Calu3 (cell line): Measurements from ENCODE around the gene ATG4C. TPM values are rescaled to one million over a fixed set of nuclear protein-coding genes. Genes with fewer than 3 reads are reported as not detected.
A peak's percentile ranks its signal among the peaks of the same experiment; 100 is the strongest.
"Not testable (repeated sequence)": the region's sequence is repeated elsewhere in the genome, so short reads cannot be mapped to it uniquely, and the experiment has no call there.

Experiments used
- BruUV-seq: library from RNA; stranded (reverse); fragments of 400-500 nt; replicated peaks from 2 replicates; lab custom pipeline; 2021; lab: Mats Ljungman, UMichigan
- CTCF ChIA-PET: fragments of 300-600 bp; sonication (Branson Sonifier 250); formaldehyde crosslinking; loops from one replicate; lab custom pipeline; 2022; ENCODE audit warnings: antibody characterized with exemption; lab: Charles Lee
- DNase-seq: peaks from one replicate; pipeline ENCODE4 v3.0.0; 2022
- H3K27ac Mint-ChIP-seq: one replicate; pipeline ENCODE4 v1.8.0; 2022; ENCODE audit warnings: mixed read lengths; ENCODE audit not compliant: unreplicated experiment
- H3K27me3 Mint-ChIP-seq: one replicate; pipeline ENCODE4 v1.8.0; 2022; ENCODE audit warnings: mixed read lengths; ENCODE audit not compliant: unreplicated experiment
- H3K36me3 Mint-ChIP-seq: one replicate; pipeline ENCODE4 v1.8.0; 2022; ENCODE audit warnings: mild to moderate bottlenecking, moderate library complexity, mixed read lengths; ENCODE audit not compliant: insufficient read depth, unreplicated experiment
- H3K4me1 Mint-ChIP-seq: one replicate; pipeline ENCODE4 v1.8.0; 2022; ENCODE audit warnings: mild to moderate bottlenecking, low read depth, mixed read lengths; ENCODE audit not compliant: unreplicated experiment
- H3K4me3 Mint-ChIP-seq: one replicate; pipeline ENCODE4 v1.8.0; 2022; ENCODE audit warnings: mild to moderate bottlenecking, low read depth, moderate library complexity, mixed read lengths; ENCODE audit not compliant: unreplicated experiment
- H3K9me3 Mint-ChIP-seq: one replicate; pipeline ENCODE4 v1.8.0; 2022; ENCODE audit warnings: low read depth, mixed read lengths; ENCODE audit not compliant: unreplicated experiment
- CTCF ChIP-seq: fragments of 200-600 bp; IDR thresholded peaks from one replicate; pipeline ENCODE4 v1.8.0; 2022; ENCODE audit warnings: antibody characterized with exemption; ENCODE audit not compliant: unreplicated experiment
- intact Hi-C: fragments of 100-400 bp; cut with micrococcal nuclease; formaldehyde crosslinking; loops from one replicate; pipeline ENCODE4 v1.10.0; 2022; ENCODE audit not compliant: unreplicated experiment
- total RNA-seq: library from RNA; stranded (reverse); gene quantifications from 2 replicates; pipeline ENCODE4 v1.2.3, GENCODE V29; 2022

ATG4C gene
- total RNA-seq, 1 experiment from 2014 or later, result 12.4 TPM

DNA sequence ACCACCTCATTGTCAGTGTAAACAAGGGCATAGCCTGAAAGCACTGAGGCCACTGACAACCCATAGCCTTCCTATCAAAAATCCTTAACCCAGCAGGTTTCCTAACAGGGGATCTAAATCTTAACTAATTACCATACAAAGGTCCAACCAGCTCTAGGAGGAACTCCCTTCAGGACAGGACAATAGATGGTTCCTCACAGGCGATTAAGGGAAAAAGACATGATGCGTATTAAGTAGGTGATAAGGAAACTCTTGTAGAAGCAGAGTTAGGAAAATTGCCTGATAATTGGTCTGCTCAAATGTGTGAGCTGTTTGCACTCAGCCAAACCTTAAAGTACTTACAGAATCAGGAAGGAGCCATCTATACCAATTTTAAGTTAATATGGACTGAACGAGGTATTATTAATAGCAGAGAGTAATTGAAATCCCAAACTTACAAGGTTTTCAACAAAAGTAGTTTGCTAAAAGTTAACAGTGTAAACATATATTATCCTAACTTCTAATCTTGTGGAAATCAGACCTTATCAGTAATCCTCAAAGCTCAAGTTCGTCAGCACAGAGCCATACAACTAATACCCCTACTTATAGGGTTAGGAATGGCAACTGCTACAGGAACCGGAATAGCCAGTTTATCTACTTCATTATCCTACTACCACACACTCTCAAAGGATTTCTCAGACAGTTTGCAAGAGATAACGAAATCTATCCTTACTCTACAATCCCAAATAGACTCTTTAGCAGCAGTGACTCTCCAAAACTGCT, 23.7 kb upstream of the ATG4C start:
- H3K4me3 Mint-ChIP-seq, CTCF ChIA-PET, H3K36me3 Mint-ChIP-seq, H3K27me3 Mint-ChIP-seq, BruUV-seq, H3K9me3 Mint-ChIP-seq: not testable (repeated sequence)
- peaks cover 21% of the 10 kb centered on the region for H3K4me1 Mint-ChIP-seq
- DNase-seq, result peak; percentile 11
- intact Hi-C loops, result loop anchor here (2.0 kb wide), 1 partner anchor 23 kb away; no protein-coding TSS in a partner anchor
- H3K27ac Mint-ChIP-seq, result peak overlapping the region; percentile 39

DNA sequence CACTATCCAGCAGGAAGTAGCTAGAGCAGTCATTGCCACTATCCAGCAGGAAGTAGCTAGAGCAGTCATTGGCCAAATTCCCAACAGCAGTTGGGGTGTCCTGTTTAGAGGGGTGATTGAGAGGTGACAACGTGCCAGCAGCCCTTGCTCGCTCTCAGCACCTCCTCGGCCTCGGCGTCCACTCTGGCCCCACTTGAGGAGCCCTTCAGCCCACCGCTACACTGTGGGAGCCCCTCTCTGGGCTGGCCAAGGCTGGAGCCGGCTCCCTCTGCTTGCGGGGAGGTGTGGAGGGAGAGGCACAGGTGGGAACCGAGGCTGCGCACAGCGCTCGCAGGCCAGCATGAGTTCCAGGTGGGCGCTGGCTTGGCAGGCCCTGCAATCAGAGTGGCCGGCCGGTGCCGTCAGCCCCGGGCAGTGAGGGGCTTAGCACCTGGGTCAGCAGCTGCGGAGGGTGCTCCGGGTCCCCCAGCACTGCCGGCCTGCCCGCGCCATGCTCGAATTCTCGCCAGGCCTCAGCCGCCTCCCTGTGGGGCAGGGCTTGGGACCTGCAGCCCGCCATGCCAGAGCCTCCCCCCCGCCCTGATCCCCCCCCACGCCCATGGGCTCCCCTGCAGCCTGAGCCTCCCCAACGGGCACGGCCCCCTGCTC, 22.6 kb upstream of the ATG4C start:
- BruUV-seq, H3K27ac Mint-ChIP-seq, DNase-seq, H3K36me3 Mint-ChIP-seq, H3K27me3 Mint-ChIP-seq, H3K4me3 Mint-ChIP-seq, H3K9me3 Mint-ChIP-seq: not testable (repeated sequence)
- H3K4me1 Mint-ChIP-seq, result peaks cover 21% of the 10 kb centered on the region
- intact Hi-C loops, result loop anchor here (2.0 kb wide), 1 partner anchor 21 kb away; no protein-coding TSS in a partner anchor
- CTCF ChIA-PET, result interaction anchor here (0.6 kb wide), 1 partner anchor 347 kb away, joined by 6 read pairs; no protein-coding TSS in a partner anchor

DNA sequence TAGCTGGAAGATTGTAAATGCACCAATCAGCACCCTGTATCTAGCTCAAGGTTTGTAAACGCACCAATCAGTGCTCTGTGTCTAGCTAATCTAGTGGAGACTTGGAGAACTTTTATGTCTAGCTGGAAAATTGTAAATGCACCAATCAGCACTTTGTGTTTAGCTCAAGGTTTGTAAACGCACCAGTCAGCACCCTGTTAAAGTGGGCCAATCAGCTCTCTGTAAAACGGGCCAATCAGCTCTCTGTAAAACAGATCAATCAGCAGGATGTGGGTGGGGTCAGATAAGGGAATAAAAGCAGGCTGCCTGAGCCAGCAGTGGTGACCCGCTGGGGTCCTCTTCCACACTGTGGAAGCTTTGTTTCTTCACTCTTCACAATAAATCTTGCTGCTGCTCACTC, 21.9 kb upstream of the ATG4C start:
- H3K4me1 Mint-ChIP-seq, result peaks cover 21% of the 10 kb centered on the region
- DNase-seq, BruUV-seq, H3K27me3 Mint-ChIP-seq, H3K36me3 Mint-ChIP-seq, H3K4me3 Mint-ChIP-seq, intact Hi-C loops, H3K9me3 Mint-ChIP-seq, H3K27ac Mint-ChIP-seq: not testable (repeated sequence)
- CTCF ChIA-PET, result interaction anchor here (0.6 kb wide), 1 partner anchor 346 kb away, joined by 6 read pairs; no protein-coding TSS in a partner anchor

GRCh38 chr1:62765981-62766380, 18.0 kb upstream of the ATG4C start:
- intact Hi-C loops, result no loop called here
- no peak for TF ChIP-seq CTCF
- no TSS peak for BruUV-seq
- CTCF ChIA-PET, result no interaction called here
- no peak overlapping the region for H3K4me3 Mint-ChIP-seq
- H3K27ac Mint-ChIP-seq, result no peak overlapping the region
- DNase-seq, result no peak
- H3K9me3 Mint-ChIP-seq, result no peaks in the 10 kb centered on the region
- no peaks in the 10 kb centered on the region for H3K27me3 Mint-ChIP-seq
- H3K36me3 Mint-ChIP-seq, result no peaks in the 10 kb centered on the region
- H3K4me1 Mint-ChIP-seq, result peaks cover 2% of the 10 kb centered on the region

DNA sequence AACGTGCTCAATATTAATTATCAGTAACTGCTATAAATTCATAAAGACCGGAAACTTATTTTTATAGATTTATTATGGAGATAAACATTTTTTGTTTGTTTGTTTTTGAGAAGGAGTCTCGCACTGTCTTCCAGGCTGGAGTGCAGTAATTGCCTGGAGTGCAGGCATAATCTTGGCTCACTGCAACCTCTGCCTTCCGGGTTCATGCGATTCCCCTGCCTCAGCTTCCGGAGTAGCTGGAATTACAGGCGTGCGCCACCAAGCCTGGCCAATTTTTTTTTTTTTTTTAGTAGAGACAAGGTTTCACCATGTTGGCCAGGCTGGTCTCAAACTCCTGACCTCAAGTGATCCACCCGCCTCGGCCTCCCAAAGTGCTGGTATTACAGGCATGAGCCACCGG, 15.4 kb upstream of the ATG4C start:
- H3K9me3 Mint-ChIP-seq, H3K27me3 Mint-ChIP-seq, H3K36me3 Mint-ChIP-seq, DNase-seq, H3K4me3 Mint-ChIP-seq, H3K4me1 Mint-ChIP-seq, BruUV-seq, intact Hi-C loops, H3K27ac Mint-ChIP-seq: not testable (repeated sequence)
- CTCF ChIA-PET, result interaction anchor here (0.6 kb wide), 1 partner anchor 246 kb away, joined by 3 read pairs; no protein-coding TSS in a partner anchor

DNA sequence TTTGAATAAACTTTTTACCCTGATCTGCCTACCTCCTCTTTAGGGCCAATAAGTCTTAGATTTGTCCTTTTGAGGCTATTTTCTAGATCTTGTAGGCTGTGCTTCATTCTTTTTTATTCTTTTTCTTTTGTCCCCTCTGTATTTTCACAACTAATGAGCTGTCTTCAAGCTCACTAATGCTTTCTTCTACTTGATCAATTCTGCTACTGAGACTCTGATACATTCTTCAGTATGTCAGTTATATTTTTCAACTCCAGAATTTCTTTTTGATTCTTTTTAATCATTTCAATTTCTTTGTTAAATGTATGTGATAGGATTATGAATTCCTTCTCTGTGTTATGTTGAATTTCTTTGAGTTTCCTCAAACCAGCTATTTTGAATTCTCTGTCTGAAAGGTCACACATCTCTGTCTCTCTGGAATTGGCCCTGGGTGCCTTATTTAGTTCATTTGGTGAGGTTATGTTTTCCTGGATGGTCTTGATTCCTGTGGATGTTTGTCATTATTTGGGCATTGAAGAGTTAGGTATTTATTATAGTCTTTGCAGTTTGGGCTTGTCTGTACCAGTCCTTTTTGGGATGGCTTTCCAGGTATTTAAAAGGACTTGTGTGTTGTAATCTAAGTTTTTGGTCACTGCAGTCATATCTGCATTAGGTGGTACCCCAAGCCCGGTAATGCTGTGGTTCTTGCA, 11.2 kb upstream of the ATG4C start:
- no TSS peak for BruUV-seq
- H3K4me3 Mint-ChIP-seq, result no peak overlapping the region
- no peaks in the 10 kb centered on the region for H3K9me3 Mint-ChIP-seq
- no peaks in the 10 kb centered on the region for H3K4me1 Mint-ChIP-seq
- H3K36me3 Mint-ChIP-seq, result no peaks in the 10 kb centered on the region
- TF ChIP-seq CTCF, result no peak
- CTCF ChIA-PET, result no interaction called here
- H3K27me3 Mint-ChIP-seq, result peaks cover 11% of the 10 kb centered on the region
- no peak overlapping the region for H3K27ac Mint-ChIP-seq
- no peak for DNase-seq
- intact Hi-C loops, result no loop called here
